NCI-H446 treated with DMSO at 0.1 percent for 48 hours (cell line): ENCODE data around the gene NUP98.

ENCODE experiments used
- DNase-seq: peaks from one replicate; lab custom pipeline; 2025; lab: John Stamatoyannopoulos, UW

Gene NUP98

DNA sequence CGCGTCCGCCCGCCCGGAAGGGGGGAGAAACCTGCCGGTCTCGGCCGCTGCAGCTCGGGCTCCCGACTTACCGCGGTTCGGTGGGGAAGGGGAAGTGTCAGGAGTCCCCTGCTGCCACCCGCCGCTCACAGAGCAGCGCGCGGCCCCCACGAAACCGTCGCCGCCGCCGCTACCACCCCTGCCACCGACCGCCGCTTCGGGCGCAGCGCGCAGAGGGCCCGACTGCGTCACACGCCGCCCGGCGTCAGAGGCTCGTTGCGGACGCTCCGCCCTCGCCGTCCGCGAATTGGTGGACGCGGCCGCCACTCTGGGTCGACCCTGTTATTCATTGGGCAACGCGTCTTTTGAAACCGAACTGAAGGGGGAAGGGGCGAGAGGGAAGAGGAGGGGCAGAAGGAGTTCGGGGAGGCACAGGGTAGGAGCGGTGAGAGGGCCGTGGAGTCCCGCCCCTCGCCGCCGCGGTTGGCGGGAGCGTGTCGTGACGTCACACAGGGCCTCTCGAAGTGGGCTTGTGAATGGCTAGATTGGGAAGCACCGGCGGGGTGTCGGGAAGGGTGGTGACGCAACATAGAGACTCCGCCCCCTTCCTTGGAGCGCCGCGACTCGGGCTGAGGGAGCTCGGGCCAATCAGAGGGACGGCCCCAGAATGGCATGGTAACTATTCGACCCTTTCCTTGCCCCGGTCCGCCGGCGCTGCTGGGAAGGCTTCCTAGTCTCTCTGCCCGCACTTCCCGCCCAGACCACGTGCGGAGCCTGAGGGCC lies at the start of gene NUP98:
NUP98 (minus strand) TSS at position 226 of the 762 bp plus-strand sequence. CDS start 15,437 bp downstream, outside the sequence.
- DNase-seq, result peak; percentile 99

DNA sequence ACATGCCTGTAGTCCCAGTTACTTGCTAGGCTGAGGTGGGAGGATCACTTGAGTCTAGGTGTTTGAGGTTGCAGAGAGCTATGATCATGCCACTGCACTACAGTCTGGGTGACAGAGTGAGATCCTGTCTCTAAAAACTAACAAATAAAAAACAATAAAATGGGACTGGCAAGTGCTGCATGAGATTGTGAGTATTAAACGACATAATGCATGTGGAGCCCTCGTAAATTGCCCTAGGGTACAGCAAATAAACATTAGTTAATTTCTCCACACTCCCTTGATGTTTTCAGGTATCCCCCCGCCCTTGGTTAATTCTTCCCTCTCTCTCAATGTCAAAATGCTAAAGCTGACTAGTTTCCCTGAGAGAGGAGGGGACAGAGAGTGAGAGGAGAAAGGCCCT lies 48.3 kb upstream of the NUP98 start:
- DNase-seq, result no peak

DNA sequence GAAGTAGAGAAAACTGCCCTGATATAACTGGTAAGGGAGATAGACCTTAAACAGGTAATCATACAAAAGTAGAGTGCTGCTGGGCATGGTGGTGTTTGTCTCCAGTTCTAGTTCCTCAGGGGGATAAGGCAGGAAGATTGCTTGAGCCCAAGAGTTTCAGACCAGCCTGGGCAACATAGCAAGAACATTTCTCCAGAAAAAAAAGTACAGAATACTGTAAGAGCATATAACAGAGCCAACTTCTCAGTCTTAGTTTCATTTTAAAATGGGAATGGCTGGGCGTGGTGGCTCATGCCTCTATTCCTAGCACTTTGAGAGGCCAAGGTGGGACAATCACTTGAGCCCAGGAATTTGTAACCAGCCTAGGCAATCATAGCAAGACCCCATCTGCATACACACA lies 47.9 kb upstream of the NUP98 start:
- DNase-seq, result no peak

DNA sequence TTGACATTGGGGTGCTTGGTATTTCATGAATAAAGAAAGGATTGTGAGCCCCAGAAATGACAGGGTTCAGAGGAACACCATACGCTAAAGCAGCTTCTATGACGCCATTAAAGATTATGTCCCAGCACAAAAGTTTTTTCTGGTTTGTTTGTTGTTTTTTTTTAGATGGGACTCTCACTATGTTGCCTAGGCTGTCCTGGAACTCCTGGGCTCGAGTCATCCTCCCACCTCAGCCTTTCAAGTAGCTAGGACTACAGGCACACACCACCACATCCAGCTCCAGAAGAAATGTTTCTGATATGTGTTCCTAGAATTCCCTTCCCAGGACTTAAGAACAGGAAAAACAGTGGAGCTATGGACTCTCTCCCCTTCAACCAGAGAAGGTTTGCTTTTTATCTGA lies 46.0 kb upstream of the NUP98 start:
- no peak for DNase-seq

DNA sequence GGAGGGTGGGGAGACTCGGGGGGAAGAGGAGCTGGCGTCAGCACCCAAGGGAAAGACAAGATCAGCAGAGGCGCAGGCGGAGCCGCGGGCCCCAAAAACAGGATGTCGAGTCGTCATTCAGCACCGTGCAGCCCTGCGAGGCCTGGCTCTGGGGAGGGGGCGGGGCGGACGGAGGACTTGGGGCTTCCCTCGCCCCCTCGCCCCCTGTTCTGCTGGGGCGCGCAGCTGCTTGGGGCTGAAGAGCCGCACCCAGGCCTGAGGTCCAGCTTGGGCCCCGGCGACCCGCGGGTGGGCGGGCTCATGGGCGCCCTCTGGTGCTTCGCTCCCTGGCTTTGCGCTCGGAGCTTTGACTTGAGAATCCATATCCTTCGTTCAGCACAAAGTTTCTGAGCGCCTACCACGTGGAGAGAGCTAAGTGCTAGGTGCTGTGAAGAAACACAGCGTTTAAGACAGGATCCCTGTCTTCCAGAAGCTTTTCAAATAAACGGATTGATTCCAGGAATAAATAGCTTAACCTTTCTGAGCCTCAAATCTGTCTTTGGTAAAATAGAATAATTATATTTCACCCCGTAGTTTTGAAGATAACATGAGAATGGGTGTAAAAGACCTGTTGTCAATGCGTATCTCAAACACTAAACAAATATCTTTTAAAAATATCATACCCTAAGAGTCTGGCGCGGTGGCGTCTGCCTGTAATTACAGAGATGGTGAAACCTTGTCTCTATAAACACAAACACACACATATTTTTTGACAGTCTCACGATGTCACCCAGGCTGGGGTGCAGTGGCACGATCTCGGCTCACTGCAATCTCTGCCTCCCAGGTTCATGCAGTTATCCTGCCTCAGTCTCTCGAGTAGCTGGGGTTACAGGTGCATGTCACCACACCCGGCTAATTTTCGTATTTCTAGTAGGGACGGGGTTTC lies 44.3 kb upstream of the NUP98 start:
- peak; percentile 64 for DNase-seq

DNA sequence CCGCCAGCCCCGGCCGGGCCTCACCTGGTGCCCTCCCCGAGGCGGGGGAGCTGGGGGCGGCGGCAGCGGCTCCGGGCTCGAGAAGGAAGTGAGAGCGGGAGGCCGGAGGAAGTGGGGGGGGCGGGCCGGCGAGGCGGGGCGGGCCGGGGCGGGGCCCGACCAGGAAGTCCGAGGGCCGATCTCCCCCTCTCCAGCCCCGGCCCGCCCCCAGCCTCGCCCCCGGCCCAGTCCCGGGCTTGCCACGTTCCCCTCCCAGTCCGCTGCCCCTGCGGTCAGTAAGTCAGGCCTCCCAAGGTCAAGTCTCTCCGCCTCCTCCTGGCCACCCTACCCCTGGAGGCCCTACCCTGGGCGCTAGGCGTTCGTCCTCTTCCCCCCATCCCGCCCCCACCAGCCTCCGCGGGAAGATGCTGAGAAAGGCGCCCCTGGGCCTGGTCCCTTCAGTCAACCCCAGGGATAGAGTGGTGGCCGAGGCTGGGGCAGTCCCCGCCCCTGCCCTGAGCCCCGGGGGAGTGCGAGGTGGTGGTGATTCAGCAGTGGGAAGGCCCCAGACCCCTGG lies 43.6 kb upstream of the NUP98 start, which contains the start of gene RHOG:
RHOG (minus strand) TSS at position 90 of the 556 bp plus-strand sequence. CDS start 12,821 bp downstream, outside the sequence.
- DNase-seq, result peak; percentile 18

DNA sequence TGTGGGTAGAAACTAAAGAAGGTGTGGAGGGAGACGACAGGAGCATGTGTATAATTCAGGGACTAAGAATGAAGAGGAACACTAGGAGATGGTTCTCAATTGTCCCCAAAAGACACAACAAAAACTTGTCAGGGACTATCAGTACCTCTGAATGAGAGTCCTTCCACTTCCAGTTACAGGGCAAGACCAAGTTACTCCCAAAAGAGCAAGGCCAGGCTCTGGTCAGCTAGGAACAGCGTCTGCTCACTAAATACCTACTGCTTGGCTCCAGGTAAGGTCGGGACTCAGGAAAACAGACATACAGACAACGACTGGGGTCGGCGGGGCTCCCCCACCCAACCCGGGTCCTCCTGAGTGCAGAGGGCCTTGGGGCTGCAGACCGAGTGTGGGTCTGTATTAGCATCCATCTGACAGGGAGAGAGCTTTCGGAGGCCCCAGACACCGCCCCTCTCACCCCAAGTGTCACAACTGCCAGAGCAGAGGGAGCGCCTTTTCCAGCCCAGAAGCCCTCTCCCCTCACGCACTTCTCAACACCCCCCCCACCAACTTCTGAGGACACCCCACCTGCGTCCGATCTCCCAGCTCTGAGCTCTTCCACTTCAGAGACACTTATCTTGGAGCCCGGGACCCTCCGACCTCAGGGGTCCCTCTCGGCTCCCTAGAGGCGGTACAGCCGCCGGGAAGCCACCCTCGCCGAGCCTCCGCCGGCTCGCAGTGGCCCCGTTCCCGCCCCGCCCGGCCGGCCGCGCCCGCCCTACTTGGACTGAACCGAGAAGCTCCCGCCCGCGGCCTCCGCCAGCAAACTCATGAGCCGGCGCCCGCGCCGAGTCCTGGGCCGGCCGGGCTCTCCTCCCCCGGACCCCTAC lies 42.9 kb upstream of the NUP98 start:
- no peak for DNase-seq

DNA sequence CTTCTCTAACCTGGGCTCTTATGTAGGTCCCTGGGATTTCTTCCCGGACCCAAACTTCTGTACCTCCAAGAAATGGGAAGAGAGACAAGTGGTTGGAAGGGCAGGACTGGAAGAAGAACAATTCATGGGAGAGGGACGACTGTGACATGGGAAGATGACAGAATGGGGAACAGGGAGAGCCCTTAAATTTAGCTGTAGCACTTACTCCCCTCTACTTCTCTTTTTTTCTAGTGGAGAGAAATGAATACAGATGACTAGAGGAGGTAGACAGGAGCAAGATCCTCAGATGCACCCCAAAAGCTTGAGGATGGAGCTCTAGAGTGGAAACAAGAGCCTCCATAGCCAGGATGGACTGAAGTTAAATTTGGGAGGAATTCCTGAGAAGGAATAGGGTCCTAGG lies 41.1 kb upstream of the NUP98 start:
- no peak for DNase-seq

DNA sequence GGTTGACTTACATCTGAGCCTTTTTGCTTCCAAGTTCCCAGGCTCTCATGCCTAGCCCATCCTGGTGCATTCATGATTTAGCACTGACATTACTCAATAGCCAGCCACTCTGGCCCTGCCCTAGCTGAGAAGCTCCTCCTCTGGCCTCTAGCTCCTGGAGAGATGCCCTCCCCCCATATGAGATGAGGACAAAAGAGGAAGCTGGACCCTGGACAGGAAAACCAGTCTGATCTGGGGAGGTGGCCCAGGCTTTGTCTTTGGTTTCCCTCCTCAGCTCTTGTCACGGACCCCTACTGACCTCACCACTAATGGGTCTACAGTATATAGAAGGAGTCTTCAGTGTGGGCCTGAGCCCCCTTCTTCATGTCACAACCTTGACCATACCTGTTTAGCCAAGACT lies 40.4 kb upstream of the NUP98 start:
- no peak for DNase-seq

DNA sequence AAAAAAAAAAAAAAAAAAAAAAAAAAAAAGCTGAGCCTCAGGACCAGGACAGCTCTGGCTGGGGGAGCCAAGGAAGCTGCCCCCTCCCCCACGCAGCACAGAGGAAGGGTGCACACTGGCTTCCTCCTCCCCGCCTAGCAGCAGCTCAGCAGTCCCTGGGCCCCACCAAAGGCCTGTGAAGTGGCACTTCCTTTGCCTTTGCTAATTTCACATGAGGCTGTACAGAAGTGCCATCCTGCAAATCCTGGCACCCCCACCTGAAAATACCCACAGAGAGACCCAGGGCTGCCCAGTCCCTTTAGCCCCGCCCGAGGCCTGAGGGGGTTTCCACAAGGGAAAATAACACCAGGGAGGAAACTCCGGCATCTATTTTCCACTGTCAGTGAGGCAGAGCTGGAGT lies 39.5 kb upstream of the NUP98 start:
- DNase-seq, result no peak

DNA sequence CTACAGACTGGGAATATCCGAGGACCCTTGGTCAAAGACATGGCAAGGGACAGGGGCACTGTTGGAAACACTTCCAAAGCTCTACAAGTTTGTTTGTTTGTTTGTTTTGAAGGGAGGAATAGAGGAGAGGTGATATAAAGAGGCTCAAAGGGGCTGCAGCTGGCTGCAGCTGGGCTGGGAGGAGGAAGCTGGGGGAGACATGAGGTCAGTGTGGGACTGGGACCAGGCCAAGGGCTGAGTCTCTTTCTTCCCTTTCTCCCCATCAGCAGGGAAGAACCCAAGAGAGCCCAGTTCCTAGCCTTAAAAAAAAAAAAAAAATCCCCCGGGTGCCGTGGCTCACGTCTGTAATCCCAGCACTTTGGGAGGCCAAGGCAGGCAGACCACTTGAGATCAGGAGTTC lies 38.4 kb upstream of the NUP98 start:
- no peak for DNase-seq

DNA sequence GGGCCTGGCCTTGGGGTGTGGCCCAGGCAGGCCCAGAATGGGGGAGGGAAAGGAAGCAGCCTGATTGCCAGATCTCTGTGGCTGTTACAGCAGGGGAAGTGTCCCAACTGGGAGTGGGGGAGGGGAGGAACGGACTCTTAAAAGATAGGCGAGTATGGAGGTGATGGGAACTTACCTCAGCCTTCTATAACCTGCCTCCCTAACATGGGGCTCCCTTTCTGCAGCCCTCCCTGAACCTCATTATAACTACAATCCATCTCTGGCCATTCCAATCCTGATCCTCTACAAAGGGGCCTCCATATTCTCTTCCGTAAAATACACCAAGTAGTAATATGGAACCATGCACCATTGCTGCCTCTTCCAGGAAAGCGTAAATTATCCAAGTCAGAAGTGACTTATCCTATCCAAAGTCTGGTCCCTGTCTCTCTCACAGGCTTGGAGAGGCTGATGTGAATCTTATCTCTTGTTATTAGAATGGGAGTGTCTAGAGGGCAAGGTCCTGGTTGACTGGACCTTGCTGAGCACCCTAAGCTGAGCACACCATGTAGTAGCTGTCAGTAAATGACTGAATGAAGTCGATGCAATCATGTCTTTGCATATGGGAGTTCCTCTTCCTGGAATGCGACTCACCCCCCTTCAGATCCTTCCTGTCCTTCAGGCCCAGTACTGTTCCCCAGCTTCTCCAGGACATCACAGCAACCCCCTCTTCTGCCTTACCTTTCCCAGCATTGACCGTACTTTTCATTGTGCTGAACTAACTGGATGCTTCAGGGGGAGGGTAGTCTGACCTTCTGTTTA lies 37.5 kb upstream of the NUP98 start:
- no peak for DNase-seq

DNA sequence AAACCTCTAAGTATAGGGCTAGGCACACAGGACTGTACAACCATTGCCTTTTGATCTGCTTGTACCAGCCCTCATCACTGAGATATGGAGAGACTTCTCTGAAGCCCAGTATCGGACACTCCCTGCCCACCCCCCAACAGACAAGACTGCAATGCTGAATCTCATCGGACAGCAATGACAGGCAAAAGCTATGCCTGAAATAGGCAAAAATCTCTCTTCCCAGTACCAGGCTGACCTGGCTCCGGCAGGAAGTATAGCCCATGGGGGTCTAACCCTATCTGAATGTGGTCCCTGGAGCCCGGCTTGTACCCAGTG lies 37.0 kb upstream of the NUP98 start:
- DNase-seq, result no peak

DNA sequence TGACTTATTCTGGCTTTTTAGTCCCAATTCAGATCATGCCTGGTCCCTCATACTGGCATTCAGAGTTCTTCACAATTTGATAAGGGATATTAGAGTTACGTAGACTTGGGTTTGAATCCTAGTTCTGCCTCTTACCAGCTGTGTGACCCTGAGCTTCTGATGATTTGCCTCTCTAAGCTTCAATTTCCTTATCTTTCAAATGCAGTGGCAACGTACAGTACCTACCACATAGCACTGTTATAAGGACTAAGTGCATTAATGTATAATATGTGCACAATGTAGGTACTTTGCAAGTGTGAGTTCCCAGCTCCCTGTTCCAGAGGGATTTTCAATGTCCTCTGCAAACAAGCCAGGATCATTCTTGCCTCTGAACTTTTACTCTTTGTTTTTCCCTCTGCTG lies 36.1 kb upstream of the NUP98 start:
- no peak for DNase-seq

DNA sequence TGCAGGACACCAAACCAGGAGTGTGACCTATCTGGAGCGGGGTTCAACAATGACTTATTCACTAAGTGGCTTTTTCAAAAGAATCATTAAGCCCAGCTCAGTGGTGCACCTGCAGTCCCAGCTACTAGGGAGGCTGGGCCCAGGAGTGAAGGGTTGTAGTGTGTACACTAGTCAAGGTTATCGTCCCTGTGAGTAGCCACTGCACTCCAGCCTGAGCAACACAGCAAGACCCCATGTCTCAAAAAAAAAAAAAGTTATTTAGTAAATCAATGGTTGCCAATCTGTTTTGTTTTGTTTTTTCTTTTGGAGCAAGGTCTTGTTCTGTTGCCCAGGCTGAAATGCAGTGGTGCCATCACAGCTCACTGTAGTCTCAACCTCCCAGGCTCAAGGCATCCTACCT lies 35.5 kb upstream of the NUP98 start:
- no peak for DNase-seq

DNA sequence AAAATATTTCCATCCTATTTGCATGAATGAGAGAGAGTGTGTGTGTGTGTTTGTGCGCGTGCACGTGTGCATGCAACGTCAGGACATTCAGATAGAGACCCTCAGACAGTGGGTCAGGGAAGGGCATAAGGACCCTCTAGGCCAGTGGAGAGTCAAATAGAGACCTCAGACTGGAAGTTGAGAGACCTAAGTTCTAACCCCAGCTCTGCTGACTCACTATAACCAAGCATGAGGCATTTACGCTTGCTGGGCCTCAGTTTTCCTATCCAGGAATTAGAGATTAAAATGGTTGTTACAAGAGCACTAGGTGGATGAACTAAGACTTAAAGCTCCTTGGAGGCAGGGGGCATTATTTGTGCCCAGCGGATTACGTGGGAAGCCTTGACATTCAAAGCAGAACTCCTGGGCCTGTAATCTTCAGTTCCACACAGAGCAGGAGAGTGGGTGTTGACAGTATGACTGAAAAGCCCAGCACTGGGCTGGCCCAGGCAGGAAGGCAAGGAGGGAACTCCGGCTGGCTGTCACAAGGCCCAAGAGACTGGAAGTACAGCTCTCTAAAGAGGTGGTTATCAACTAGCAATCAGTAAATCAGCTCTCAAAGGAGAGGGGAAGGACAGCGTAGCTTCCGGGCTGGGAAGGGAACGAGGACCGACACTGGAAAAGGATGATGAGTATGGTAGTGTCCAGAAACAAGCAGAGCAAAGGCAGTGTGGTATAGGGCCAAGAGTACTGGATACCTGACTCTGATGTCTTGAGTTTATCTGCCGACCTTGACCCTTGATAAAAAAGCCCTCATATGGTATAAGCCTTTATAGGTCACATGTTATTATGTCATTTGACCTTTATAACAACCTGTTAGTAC lies 34.3 kb upstream of the NUP98 start:
- no peak for DNase-seq

DNA sequence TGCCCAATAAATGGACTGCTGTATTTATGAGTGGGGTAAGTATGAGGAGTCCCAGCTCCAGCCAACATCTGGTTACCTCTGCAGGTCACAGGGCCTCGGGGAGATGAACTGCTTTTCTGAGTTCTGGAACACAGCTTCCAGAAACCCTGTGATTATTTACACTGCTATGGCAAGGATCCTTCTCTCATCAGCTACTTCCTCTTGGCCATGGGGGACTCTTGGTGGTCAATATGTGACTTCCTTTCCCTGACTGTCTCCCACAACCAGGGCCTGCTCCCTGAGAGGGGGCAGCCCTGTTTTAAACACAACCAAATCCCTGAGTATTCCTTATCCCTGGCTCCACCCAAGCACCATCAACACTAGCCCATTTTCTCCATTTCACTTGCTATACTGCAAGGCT lies 33.4 kb upstream of the NUP98 start:
- DNase-seq, result no peak

DNA sequence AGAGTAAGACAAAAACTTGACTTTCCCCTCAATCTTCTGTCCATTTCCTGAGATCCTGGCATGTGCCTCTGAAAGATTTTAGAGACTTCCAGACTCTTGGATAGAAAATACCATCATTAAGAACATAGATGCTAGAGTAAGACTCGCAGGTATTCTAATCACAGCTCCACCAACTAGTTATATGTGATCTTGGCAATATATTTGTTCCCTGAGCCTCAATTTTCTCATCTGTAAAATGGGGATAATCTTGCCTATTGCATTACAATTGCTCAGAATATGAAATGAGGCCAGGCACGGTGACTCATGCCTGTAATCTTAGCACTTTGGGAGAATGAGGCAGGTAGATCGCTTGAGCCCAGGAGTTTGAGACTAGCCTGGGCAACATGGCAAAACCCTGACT lies 32.7 kb upstream of the NUP98 start:
- DNase-seq, result no peak

DNA sequence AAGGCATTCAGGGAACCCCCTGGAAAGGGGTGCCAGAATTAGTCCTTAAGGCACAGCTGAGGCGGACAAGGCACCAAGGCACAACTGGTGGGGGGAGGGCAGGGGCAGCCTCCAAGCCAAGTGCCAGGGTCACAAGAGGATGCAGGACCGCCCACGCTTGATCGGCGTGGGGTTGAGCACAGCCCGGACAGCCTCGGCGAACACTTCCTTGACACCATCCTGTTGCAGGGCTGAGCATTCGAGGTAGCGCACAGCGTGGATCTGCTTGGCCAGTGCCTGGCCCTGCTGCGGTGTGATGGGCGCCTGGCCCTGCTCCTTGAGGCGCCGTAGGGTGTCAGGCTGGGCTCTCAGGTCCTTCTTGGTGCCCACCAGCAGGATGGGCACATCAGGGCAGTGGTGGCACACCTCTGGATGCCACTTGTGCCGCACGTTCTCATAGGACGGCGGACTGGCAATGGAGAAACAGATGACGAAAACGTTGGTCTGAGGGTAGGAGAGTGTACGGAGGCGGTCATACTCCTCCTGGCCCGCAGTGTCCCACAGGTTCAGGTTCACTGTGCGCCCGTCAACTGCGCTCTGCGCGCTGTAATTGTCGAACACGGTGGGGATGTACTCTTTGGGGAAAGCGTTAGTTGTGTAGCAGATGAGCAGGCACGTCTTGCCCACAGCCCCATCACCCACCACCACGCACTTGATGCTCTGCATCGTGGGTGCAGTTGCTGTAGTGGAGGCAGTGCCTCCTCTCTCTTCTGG lies 30.3 kb upstream of the NUP98 start:
- no peak for DNase-seq
